HG03097 (cell line): ENCODE measurements around the gene DOHH.
"Not testable (repeated sequence)": the region's sequence is repeated elsewhere in the genome, so short reads cannot be mapped to it uniquely, and the experiment has no call there.

Experiments
- ATAC-seq: cut with Tn5 transposase; IDR thresholded peaks from one replicate; pipeline ENCODE4 v1.9.1; 2021; ENCODE audit not compliant: unreplicated experiment, low FRiP score

DOHH gene

GRCh38 chr19:3462991-3463713, 37.3 kb downstream of the DOHH start:
- no peak for ATAC-seq

- no peak for ATAC-seq
These were observed 40.4 kb downstream of the DOHH start for GRCh38 chr19:3459965-3460582.

- no peak for ATAC-seq
These were observed 41.2 kb downstream of the DOHH start for GRCh38 chr19:3459089-3459881.

GRCh38 chr19:3458229-3459088, 42.0 kb downstream of the DOHH start:
- ATAC-seq, result no peak

DNA sequence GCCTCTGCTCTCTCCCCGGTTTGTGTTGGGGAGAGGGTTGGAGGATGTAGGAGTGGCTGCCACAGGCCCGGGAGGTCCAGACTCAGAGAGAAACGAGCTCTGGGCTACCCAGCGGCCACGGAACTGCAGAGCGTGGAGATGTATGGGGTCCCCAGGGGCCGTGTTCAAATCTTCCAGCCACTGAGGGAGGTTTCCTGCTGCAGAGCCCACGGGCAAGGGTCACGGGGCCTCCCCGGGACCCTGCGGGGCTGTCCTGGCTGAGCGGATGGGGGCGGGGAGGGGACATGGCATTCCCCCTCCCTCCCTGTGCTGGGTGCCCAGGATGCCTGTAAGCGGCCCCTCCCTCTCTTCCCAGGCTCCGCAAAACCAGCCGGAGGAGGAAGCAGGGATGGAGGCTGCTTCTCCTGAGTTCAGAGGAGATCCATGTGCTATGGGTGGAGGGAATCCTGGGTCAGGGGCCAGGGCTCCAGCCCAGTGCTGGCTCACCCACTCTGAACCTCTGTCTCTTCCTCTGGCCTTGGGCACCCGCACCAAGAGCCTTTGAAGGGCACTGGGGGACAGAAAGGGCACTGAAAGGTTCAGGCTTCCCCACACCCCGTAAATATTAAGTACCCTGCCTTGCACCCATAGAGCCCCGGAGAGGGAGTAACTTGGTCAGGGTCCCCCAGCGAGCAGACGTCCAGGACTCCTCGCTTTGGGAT, 42.8 kb downstream of the DOHH start:
- no peak for ATAC-seq

GRCh38 chr19:3456925-3457527, 43.4 kb downstream of the DOHH start:
- no peak for ATAC-seq

GRCh38 chr19:3455960-3456601, 44.4 kb downstream of the DOHH start:
- ATAC-seq, result no peak

GRCh38 chr19:3455393-3455955, 45.0 kb downstream of the DOHH start:
- no peak for ATAC-seq

GRCh38 chr19:3454656-3455392, 45.6 kb downstream of the DOHH start:
- ATAC-seq, result no peak

DNA sequence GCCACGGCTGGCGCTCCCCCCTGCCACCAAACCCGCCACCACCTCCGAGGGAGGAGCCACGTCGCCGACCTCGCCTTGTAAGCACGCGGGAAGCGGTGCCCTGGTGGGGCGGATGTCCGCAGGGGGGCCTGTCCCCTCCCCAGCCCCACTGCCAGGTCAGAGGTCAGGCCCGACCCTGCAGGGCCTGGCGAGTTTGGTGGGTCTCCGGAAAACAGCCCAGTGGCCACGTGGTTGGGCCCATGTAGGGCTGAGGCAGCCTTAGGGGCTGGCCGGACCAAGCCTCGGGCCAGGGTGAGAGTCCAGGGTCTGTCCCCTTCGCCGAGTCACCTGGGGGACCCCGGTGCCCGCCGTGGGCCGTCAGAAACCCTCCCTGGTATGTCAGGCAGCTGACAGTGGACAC, 46.6 kb downstream of the DOHH start:
- ATAC-seq, result no peak

- ATAC-seq, result not testable (repeated sequence)
These were observed 47.6 kb downstream of the DOHH start for GRCh38 chr19:3452942-3453214.

DNA sequence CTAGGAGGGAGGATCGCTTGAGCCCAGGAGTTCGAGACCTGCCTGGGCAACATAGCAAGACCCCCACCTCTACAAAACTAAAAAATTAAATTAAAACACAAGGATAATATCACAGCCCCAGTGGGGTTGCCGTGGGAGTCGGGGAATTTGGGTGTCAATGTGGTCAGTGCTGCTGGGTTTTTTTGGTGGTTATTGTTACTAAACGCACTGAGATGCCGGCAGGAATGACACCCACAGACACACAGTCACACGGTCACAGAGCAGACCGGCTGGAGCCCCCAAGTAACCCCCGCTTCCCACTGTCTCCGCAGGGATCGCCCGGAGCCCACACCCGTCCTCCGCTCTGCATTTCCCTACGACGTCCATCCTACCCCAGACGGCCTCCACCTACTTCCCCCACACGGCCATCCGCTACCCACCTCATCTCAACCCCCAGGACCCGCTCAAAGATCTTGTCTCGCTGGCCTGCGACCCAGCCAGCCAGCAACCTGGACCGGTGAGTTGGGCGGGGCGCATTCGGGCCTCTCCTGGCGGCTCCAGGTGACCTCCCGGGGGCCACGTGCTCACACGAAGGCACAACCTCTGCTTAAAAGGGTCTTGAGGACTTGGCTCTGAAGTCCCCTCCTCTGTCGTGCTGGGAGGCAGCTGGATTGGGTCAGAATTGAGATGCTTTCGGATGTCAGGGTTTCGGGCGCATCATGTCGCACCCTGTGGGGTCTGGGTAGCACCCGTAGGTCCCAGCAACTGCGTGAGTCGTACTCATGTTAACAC, 48.1 kb downstream of the DOHH start:
- no peak for ATAC-seq

DNA sequence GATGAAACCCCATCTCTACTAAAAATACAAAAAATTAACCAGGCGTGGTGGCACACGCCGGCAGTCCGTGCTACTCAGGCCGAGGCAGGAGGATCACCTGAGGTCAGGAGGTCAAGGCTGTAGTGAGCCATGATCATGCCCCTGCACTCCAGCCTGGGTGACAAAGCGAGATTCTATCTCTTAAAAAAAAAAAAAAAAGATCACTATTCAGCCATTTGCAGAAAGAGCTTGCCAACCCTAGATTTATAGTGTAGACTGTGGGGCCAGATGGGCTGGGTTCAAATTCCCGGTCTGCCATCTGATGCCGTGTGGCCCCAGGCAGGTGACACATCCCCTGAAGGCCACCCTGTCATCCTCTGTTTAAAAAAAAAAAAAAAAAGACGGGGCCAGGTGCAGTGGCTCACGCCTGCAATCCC, 49.0 kb downstream of the DOHH start:
- no peak for ATAC-seq

DNA sequence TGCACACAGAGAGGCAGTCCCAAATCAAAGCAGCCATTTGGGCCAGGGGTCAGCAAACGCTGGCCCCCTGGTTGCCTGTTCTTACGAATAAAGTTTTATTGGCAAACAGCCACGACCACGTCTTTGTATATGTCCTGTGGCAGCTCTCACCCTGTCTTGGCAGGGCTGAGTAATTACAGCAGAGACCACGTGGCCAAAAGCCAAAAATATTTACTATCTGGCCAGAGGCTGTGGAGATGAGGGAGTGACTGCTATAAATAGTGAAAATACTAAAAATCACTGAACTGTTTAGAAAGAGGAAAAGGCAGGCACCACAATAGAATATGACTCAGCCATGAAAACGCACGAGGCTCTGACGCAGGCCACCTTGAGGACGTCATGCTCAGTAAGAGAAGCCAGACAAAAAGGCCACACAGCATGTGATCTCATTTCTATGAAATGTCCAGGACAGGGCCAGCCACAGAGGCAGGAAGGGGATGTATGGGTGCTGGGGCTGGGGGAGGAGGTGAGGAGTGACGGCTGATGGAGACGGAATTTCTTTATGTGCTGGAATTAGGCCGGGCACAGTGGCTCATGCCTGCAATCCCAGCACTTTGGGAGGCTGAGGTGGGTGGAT, 49.6 kb downstream of the DOHH start:
- ATAC-seq, result no peak

GRCh38 chr19:3448616-3449334, 51.7 kb downstream of the DOHH start:
- no peak for ATAC-seq

DNA sequence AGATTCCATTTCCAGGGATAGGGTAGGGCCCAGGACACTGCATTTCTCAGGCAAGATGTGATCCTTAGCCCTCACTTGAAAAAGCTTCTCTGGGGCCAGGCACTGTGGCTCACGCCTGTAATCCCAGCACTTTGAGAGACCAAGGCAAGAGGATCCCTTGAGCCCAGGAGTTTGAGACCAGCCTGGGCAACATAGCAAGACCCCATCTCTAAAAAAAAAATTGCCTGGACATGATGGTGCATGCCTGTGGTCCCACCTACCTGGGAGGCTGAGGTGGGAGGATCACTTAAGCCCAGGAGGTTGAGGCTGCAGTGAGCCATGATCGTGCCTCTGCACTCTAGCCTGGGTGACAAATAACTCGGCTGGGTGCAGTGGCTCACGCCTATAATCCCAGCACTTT, 53.8 kb downstream of the DOHH start:
- not testable (repeated sequence) for ATAC-seq
